Stomach (tissue), 4 donors: ENCODE results near the gene OR10G2.

ENCODE experiments used
- CTCF ChIP-seq, 7 experiments: fragments of 450-650 bp in 4 of 7; fragments of 200-600 bp in 3 of 7; sonication (generic) in 3 of 7; IDR thresholded peaks; one replicate each; pipeline ENCODE4 v1.5.1; 2016 to 2019; ENCODE audit warnings: antibody characterized with exemption in 7 of 7, control low read depth in 2 of 7, mild to moderate bottlenecking in 1 of 7
- POLR2A ChIP-seq, 4 donors: fragments of 450-650 bp; IDR thresholded peaks; one replicate each; pipeline ENCODE4 v1.6.1; 2016; ENCODE audit warnings: antibody characterized with exemption in 4 of 4, control low read depth in 2 of 4, mild to moderate bottlenecking in 1 of 4, moderate library complexity in 1 of 4

GRCh38 chr14:21652209-21652808, 17.6 kb upstream of the OR10G2 start:
- no peak for TF ChIP-seq CTCF (IDR thresholded peaks at IDR 0.05)
- no peak for TF ChIP-seq POLR2A (IDR thresholded peaks at IDR 0.05)
